T1000 (cell line): ENCODE data around the gene SPRED1.

ENCODE experiments used
- DNase-seq: peaks from one replicate; lab custom pipeline; 2025; ENCODE audit warnings: mixed read lengths; lab: John Stamatoyannopoulos, UW

Gene SPRED1

GRCh38 chr15:38354315-38354929 is 101.8 kb downstream of the SPRED1 start:
- no peak for DNase-seq

GRCh38 chr15:38362355-38362754 is 109.7 kb downstream of the SPRED1 start:
- no peak for DNase-seq

- no peak for DNase-seq
These were observed 114.8 kb downstream of the SPRED1 start for GRCh38 chr15:38367476-38367875.

GRCh38 chr15:38369936-38370478 is 117.4 kb downstream of the SPRED1 start:
- DNase-seq: no peak

- DNase-seq: no peak
These were observed 120.4 kb downstream of the SPRED1 start for GRCh38 chr15:38373016-38373415.

- no peak for DNase-seq
These were observed 121.4 kb downstream of the SPRED1 start for GRCh38 chr15:38374029-38374428.

- DNase-seq: no peak
These were observed 121.9 kb downstream of the SPRED1 start for GRCh38 chr15:38374556-38374955.

GRCh38 chr15:38376081-38376480 is 123.4 kb downstream of the SPRED1 start:
- no peak for DNase-seq

GRCh38 chr15:38377636-38378035 is 125.0 kb downstream of the SPRED1 start:
- DNase-seq: no peak

- no peak for DNase-seq
These were observed 125.5 kb downstream of the SPRED1 start for GRCh38 chr15:38378161-38378560.

GRCh38 chr15:38389924-38390542 is 137.4 kb downstream of the SPRED1 start:
- DNase-seq: peak; percentile 11

GRCh38 chr15:38391191-38391590 is 138.6 kb downstream of the SPRED1 start:
- DNase-seq: no peak

- peak; percentile 64 for DNase-seq
These were observed 145.5 kb downstream of the SPRED1 start for GRCh38 chr15:38398134-38398533.

- DNase-seq: no peak
These were observed 148.5 kb downstream of the SPRED1 start for GRCh38 chr15:38401106-38401505.

GRCh38 chr15:38401701-38402100 is 149.1 kb downstream of the SPRED1 start:
- DNase-seq: no peak

- DNase-seq: no peak
These were observed 153.8 kb downstream of the SPRED1 start for GRCh38 chr15:38406436-38406835.
